ENCODE results near the gene MAP2K2. TPM values are rescaled to one million over a fixed set of nuclear protein-coding genes. Genes with fewer than 3 reads are reported as not detected.

Gene MAP2K2
- total RNA-seq, 1 experiment from 2014 or later = 171 TPM

GRCh38 chr19:4089946-4090345, 34.0 kb downstream of the MAP2K2 start:
- Mint-ChIP-seq H3K4me1 (ENCODE audit: insufficient read depth, unreplicated experiment) (no peaks in the 10 kb centered on the region), H3K36me3 (ENCODE audit: insufficient read depth, unreplicated experiment) (peaks cover 56% of the 10 kb centered on the region), H3K9me3 (ENCODE audit: unreplicated experiment) (no peaks in the 10 kb centered on the region), H3K4me3 (ENCODE audit: unreplicated experiment) (no peak overlapping the region), H3K27me3 (ENCODE audit: insufficient read depth, unreplicated experiment) (no peaks in the 10 kb centered on the region), H3K27ac (ENCODE audit: low read depth, unreplicated experiment) (no peak overlapping the region)
- no peak for DNase-seq (ENCODE audit: unreplicated experiment)
- POLR2A ChIA-PET = interaction anchor here (0.6 to 0.8 kb wide), 3 partner anchors 35 to 55 kb away, joined by 3 to 4 read pairs (median 4); no protein-coding TSS in a partner anchor
- TF ChIP-seq, protein P1, sequence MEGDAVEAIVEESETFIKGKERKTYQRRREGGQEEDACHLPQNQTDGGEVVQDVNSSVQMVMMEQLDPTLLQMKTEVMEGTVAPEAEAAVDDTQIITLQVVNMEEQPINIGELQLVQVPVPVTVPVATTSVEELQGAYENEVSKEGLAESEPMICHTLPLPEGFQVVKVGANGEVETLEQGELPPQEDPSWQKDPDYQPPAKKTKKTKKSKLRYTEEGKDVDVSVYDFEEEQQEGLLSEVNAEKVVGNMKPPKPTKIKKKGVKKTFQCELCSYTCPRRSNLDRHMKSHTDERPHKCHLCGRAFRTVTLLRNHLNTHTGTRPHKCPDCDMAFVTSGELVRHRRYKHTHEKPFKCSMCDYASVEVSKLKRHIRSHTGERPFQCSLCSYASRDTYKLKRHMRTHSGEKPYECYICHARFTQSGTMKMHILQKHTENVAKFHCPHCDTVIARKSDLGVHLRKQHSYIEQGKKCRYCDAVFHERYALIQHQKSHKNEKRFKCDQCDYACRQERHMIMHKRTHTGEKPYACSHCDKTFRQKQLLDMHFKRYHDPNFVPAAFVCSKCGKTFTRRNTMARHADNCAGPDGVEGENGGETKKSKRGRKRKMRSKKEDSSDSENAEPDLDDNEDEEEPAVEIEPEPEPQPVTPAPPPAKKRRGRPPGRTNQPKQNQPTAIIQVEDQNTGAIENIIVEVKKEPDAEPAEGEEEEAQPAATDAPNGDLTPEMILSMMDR (IDR thresholded peaks at IDR 0.05; ENCODE audit: unreplicated experiment) = no peak
- no TSS peak for BruUV-seq (replicated peaks)
- intact Hi-C loops (cut with micrococcal nuclease) = no loop called here
- CTCF ChIA-PET = no interaction called here

DNA sequence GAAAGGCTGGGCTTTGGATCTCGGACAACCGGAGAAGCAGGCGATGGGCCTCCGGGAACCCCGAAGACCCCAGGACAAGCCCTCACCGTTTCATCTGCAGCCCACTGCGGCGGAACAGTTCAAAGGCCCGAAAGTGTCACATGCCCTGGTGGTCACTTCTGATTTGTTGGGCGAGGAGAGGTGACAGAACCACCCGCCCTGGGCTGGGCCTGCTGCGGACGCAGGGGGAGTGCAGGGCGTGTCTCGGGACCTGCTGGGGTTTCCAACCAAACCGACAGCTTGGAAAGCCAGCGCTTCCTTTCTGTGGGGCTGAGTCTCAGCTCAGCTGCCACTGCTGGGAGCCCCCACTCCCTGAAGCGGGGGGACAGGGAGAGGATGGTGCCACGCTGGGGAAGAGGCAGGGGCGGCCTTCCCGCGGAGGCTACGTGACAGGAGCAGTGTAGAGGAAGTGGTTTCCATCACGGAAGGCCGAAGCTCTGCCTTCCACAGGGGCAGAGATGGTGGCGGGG, 34.5 kb downstream of the MAP2K2 start:
- TF ChIP-seq, protein P1 (IDR thresholded peaks at IDR 0.05; ENCODE audit: unreplicated experiment) = no peak
- H3K36me3 Mint-ChIP-seq (ENCODE audit: insufficient read depth, unreplicated experiment) = peaks cover 53% of the 10 kb centered on the region
- no peak for DNase-seq (ENCODE audit: unreplicated experiment)
- no peak overlapping the region for H3K27ac Mint-ChIP-seq (ENCODE audit: low read depth, unreplicated experiment)
- intact Hi-C loops (cut with micrococcal nuclease) = no loop called here
- ChIA-PET CTCF (no interaction called here), POLR2A (interaction anchor here (0.6 to 0.8 kb wide), 3 partner anchors 35 to 55 kb away, joined by 3 to 4 read pairs (median 4); no protein-coding TSS in a partner anchor)
- no peak overlapping the region for H3K4me3 Mint-ChIP-seq (ENCODE audit: unreplicated experiment)
- no peaks in the 10 kb centered on the region for H3K9me3 Mint-ChIP-seq (ENCODE audit: unreplicated experiment)
- no peaks in the 10 kb centered on the region for H3K27me3 Mint-ChIP-seq (ENCODE audit: insufficient read depth, unreplicated experiment)
- H3K4me1 Mint-ChIP-seq (ENCODE audit: insufficient read depth, unreplicated experiment) = no peaks in the 10 kb centered on the region
- no TSS peak for BruUV-seq (replicated peaks)

DNA sequence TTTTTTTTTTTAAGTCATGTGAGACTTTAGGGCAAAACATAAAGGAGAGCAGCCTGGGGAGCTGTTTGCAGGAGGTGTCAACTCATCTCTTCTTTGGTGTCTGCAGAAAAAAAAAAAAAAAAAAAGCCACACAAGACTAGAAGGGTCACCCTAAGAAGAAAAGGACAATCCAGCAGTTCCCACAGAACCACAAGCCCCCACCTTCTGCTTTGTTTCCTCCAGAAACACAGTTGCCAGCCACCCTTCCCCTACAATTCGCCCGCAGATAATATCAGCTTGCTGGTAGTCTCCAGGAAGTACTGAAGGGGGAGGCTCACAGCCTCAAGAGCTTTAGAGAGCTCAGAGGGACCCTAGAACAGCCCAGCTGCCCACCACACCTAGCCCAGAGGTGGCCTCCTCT, 34.9 kb downstream of the MAP2K2 start:
- H3K27me3 Mint-ChIP-seq (ENCODE audit: insufficient read depth, unreplicated experiment) = no peaks in the 10 kb centered on the region
- H3K4me3 Mint-ChIP-seq (ENCODE audit: unreplicated experiment) = no peak overlapping the region
- H3K36me3 Mint-ChIP-seq (ENCODE audit: insufficient read depth, unreplicated experiment) = peaks cover 48% of the 10 kb centered on the region
- no peak overlapping the region for H3K27ac Mint-ChIP-seq (ENCODE audit: low read depth, unreplicated experiment)
- no peak for DNase-seq (ENCODE audit: unreplicated experiment)
- ChIA-PET CTCF (no interaction called here), POLR2A (interaction anchor here (0.6 kb wide), 2 partner anchors 36 to 54 kb away, joined by 3 to 4 read pairs; no protein-coding TSS in a partner anchor)
- no peaks in the 10 kb centered on the region for H3K4me1 Mint-ChIP-seq (ENCODE audit: insufficient read depth, unreplicated experiment)
- H3K9me3 Mint-ChIP-seq (ENCODE audit: unreplicated experiment) = no peaks in the 10 kb centered on the region
- intact Hi-C loops (cut with micrococcal nuclease) = no loop called here
- TF ChIP-seq, protein P1 (IDR thresholded peaks at IDR 0.05; ENCODE audit: unreplicated experiment) = no peak
- BruUV-seq (replicated peaks) = no TSS peak

DNA sequence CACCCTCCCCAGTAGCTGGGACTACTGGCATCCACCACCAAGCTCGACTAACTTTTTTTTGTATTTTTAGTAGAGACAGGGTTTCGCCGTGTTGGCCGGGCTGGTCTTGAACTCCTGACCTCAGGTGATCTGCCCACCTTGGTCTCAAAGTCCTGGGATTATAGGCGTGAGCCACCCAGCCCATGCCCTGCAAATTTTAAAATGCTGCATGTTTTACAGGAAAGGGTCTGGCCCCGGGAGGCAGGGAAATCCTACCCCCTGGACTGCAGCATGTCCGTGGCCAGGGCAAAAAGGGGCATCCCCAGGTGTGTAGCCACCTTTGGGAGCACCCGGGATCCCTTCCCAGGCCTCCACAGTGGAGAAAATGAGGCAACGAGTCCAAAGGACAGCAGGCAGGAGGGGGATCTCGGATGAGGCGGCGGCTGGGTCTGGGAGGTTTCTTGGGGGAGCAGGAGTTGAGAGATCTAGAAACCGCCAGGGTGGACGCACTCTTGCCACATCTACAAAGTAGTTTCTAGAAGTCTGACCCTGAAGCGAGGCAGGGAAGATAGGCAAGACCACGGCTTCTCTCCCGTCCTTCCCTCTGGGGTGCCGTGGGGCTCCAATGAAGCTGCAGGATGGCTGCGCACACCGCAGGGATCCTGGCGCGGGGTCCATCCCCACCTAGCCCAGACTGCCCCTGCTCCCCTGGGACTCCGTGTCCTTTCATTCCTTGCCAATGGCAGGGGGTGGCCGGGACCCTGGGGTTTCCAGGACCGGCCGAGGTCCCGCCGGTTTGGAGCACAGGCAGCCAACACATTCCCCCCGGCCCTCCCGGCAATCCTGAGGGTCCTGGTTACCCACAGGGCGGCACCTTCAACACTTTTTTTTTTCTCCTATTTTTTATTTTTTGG, 35.9 kb downstream of the MAP2K2 start:
- BruUV-seq (replicated peaks) = TSS peak; percentile 9
- H3K27me3 Mint-ChIP-seq (ENCODE audit: insufficient read depth, unreplicated experiment) = no peaks in the 10 kb centered on the region
- no peaks in the 10 kb centered on the region for H3K4me1 Mint-ChIP-seq (ENCODE audit: insufficient read depth, unreplicated experiment)
- POLR2A ChIA-PET = no interaction called here
- CTCF ChIA-PET = no interaction called here
- no peak overlapping the region for H3K27ac Mint-ChIP-seq (ENCODE audit: low read depth, unreplicated experiment)
- peaks cover 46% of the 10 kb centered on the region for H3K36me3 Mint-ChIP-seq (ENCODE audit: insufficient read depth, unreplicated experiment)
- TF ChIP-seq, protein P1 (IDR thresholded peaks at IDR 0.05; ENCODE audit: unreplicated experiment) = no peak
- intact Hi-C loops (cut with micrococcal nuclease) = no loop called here
- no peaks in the 10 kb centered on the region for H3K9me3 Mint-ChIP-seq (ENCODE audit: unreplicated experiment)
- H3K4me3 Mint-ChIP-seq (ENCODE audit: unreplicated experiment) = no peak overlapping the region
- DNase-seq (ENCODE audit: unreplicated experiment) = no peak

Data from MCF 10A (cell line).